HG02588 (cell line): ENCODE results near the gene TFAP2C.
"Not testable (repeated sequence)": the region's sequence is repeated elsewhere in the genome, so short reads cannot be mapped to it uniquely, and the experiment has no call there.

Experiments
- ATAC-seq: cut with Tn5 transposase; IDR thresholded peaks from one replicate; pipeline ENCODE4 v1.9.1; 2021; ENCODE audit warnings: mild to moderate bottlenecking, moderate library complexity; ENCODE audit not compliant: unreplicated experiment

The TFAP2C gene

GRCh38 chr20:56637576-56637975 lies 8.5 kb downstream of the TFAP2C start:
- no peak for ATAC-seq

- no peak for ATAC-seq
Observed at GRCh38 chr20:56646599-56646998, 17.5 kb downstream of the TFAP2C start.

GRCh38 chr20:56653211-56653610 lies 24.1 kb downstream of the TFAP2C start:
- ATAC-seq: no peak

- no peak for ATAC-seq
Observed at GRCh38 chr20:56656632-56657031, 27.5 kb downstream of the TFAP2C start.

- no peak for ATAC-seq
Observed at GRCh38 chr20:56657879-56658278, 28.8 kb downstream of the TFAP2C start.

GRCh38 chr20:56658341-56658947 lies 29.3 kb downstream of the TFAP2C start:
- ATAC-seq: not testable (repeated sequence)

DNA sequence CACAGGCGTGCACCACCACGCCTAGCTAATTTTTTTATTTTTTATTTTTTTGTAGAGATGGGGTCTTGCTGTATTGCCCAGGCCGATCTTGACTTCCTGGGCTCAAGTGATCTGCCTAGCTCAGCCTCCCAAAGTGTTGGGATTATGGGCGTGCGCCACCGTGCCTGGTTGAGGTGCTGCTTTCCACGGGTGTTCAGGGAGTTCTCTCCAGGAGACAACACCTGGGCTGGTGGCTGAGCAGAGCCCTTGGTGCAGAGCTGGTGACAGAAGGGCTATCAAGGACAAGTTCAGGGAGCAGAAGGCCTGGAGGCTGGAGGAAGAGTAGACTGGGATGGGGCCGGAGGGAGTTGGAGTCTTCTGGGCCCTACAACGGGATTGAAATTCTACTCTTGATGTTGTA lies 34.6 kb downstream of the TFAP2C start:
- ATAC-seq: no peak

DNA sequence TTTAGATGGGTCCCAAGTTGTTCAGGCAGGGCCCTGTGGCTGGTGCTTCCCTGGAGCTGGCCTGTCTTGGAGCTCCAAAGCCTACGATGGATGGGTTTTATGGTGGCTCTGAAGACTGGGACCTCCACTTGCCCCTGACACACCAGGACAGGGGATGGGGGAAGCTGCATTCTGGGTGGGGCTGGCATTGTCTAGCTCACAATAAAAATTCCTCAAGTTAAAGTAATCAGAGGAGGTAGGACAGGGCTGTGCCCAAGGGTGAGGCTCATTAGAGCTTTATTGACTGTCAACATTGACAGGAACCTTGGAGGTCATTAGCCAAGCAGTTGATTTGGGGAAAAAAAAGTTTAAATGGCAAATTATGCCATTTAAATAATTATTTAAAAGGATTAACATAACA lies 35.7 kb downstream of the TFAP2C start:
- no peak for ATAC-seq

- ATAC-seq: no peak
Observed at GRCh38 chr20:56665806-56666205, 36.7 kb downstream of the TFAP2C start.

DNA sequence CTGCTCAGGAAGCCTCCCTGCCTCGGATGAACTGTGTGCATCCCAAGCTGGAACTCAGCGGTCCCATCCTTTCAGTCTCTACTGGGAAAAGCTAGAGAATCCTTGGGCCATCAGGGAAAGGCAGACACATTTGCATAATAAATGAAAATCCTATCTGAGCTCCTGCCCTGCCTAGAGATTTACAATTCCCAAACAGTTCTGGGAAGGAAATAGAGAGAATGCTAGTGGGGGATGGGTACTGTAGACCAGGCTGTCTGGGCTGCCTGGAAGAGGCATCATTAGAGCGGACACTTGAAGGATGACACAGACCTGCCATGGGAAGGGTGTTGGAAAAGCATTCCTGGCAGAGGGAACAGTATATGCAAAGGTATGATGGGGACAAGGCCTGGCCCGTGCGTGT lies 44.3 kb downstream of the TFAP2C start:
- ATAC-seq: no peak

DNA sequence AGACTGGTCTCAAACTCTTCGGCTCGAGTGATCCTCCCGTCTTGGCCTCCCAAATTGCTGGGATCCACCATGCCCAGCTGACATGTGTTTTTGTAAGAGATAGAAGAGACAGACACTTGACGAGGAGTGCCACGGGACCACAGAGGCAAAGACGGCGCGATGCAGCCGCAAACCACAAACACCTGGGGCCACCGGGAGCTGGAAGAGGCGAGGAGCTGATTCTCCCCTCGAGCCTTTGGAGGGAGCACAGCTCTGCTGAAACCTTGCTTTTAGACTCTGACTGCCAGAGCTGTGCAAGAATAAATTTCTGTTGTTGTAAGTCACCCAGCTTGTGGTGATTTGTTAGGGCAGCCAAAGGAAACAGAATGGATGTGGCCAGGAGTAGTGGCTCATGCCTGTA lies 46.9 kb downstream of the TFAP2C start:
- ATAC-seq: no peak

- ATAC-seq: no peak
Observed at GRCh38 chr20:56676679-56677078, 47.6 kb downstream of the TFAP2C start.

- ATAC-seq: no peak
Observed at GRCh38 chr20:56683077-56683865, 54.2 kb downstream of the TFAP2C start.

GRCh38 chr20:56685879-56686278 lies 56.8 kb downstream of the TFAP2C start:
- no peak for ATAC-seq

GRCh38 chr20:56687061-56687460 lies 58.0 kb downstream of the TFAP2C start:
- ATAC-seq: no peak

DNA sequence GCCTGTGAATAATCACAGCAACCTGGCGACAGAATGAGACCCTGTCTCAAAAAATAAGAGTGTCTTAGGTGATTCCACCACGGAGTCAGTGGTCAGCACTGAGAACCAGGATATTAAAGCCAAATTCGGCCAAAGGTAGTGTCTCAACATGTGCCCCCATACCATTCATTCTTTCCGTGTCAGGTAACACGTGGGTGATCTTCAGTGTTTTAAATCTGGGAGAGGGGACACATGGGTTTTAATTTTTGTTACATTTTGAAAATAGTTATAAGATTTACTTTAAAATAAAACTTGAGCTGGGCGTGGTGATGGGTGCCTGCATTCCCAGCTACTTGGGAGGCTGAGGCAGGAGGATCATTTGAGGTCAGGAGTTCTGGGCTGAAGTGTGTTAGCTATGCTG lies 59.0 kb downstream of the TFAP2C start:
- no peak for ATAC-seq
